ENCODE measurements around the gene PPM1F.

Gene PPM1F

DNA sequence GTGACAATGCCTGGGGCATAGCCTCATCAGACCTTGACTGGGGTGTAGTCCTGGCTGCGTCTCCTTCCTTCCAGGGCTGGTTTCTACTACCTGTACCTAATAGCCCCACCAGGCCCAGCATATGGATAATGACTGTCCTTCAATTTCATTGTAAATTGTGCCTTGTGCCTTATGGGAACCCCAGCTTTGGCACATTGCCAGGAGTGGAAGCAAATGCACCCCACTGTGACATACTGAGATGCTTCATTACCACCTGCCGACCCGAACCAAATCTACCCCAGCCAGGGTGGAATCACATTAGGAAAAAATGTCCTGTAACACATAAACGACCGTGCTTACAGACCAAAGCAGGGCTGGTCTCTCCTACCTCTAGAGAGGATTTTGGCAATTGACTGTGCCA is 22.6 kb upstream of the PPM1F start:
- no peak for DNase-seq

DNA sequence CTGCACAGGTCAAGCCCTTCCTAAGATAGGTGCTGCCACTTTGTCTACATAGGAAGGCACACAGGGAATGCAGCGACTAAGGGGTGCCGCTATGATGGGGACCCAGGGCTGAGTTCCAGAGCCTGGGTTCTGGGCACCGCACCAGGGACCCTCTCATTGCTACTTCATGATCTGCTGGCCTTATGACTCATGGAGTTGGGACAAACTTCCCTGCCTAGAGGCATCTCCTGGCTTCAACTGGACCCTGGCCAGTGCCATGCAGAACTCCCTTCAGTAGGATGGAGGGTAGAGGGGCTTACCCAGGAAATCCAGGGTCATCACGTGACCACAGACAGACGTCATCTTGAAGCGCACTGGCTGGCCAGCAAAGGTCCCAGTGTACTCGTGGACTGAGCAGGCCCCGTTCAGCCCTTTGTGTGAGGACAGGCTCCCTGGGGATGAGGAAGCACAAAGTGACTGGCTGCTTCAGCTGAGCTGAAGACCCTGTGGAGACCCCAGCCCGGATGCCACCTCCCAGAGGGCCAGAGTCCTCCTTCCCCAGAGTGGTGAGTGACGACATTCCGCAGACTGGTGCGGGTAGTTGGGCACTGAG is 21.5 kb upstream of the PPM1F start:
- no peak for DNase-seq

DNA sequence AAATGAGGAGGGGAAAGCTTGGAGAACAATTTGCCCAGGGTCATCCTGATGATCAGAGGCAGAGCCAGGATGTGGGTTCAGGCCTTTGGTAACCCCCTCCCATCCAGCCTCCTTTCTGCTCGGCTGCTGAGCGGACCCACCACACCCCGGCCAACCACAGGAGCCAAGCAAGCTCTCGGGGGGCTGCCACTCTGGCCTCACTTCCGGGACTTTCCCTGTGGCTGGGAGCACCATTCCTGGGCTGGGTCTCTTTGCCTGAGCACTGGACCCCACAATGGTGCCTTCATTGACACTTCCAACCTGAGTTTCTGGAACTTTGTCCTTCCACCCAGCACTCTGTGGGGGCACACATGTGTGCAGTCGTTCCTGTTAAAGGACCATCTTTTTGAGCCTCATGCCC is 20.2 kb upstream of the PPM1F start:
- DNase-seq = no peak

DNA sequence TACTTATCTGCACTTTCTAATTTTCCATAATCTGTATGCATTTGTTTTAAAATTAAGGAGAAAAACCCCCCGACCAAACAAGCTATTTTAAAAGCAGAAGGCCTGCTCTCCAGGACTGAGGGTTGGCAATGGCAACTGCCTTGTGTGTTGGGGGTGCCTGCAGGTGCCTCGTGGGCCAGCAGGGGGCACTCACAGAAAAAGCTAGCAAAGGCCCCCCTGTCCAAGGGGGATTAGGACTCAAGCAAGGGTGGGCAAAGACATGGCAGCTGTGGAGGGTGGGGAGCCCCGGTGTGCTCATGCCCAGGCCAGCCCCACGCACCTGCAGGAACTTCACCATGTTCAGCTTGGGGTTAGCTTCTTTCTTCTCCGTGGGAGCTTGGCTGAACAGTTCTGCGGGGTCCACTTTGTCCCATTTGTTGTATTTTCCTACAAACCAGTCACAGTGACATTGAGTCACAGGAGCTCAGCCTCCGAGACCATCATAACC is 19.7 kb upstream of the PPM1F start:
- peak; percentile 71 for DNase-seq

DNA sequence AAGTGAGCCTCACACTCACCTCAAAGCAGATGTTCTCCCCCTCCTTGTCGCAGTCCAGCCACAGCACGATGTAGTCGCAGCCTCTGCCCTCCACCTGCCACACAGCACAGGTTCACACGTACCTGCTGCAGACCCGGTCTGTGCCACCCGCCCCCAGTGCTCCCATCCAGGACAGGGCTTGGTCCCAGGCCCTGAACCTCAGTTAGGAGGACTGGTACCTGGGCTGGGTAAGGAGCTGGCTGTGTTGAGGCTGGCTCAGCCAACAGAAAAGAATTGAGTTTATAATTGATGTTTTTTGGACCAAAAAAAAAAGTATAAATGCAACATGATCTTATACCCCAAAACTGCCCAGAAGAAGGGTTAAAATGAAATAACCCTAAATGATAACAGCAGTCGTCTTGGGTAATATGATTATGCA is 19.2 kb upstream of the PPM1F start:
- no peak for DNase-seq

DNA sequence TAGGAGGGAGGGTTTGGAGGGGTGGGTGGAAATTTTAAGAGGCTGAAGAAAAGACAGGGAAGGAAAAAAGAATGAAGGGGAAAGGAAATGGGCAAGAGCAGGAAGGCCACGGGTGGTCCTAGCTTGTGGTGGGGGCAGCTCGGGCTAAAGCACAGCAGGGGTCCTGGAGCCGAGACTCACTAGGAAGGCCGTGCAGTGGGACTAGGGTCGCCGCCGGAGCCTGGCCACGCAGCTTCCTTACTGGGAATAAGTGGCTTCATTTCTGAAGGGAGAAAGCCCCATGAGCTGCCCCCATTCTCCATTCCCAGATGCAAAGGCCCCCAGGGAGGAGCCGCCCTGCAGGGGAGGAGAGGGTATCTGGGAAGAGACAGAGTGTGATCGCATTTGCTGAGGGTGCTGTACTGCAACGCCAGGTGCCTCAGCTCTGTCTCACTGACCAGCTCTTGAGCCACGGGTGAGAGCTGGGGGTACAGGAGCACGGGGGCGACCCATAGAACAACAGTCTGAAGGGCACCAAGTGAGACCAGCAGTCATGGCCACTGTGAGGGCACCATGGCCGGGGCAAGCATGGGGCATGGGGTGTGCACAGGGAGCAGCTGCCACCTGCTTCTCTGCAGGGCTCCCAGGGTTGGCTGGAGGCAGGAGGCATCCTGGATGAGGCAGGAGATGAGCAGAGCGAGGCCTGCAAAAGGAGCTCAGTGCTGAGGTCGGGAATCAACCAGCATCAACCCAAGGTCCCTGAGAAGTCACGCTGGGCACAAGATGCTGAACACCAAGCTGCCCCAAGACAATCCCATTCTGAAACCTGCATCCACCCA is 18.4 kb upstream of the PPM1F start:
- DNase-seq = no peak

DNA sequence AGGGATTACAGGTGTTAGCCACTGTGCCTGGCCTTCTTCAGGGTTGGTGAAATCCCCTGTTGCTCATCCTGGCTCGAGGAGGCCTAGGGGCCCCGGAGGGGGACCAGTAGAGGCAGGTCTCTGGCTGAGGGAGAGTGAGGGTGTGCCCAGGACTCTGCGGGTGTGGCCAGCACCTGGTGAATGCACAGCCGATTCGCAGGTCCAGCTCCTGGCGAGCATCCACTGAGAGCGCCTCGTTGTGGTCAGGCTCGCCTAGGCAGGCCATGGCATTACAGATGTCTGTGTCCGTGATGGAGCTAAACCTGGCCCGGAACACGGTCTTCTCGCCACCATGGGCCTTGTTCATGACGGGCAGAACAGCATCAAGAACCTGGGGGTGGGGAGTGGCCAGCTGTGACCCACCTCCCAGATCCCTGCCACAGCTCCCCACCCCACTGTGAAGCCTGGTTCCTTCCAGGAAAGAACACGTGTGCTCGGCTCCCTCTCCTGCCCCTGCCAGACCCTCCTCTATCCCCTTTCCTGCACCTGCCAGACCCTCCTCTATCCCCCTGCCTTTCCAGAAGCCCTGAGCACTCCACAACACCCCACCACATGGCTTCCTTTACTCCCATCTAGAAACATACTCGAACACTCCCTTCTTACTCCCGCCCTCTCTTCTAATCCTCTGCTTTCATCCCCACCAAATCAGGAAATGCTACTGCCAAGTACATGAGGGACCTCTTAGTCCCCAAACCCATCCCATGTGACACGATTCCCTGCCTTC is 17.6 kb upstream of the PPM1F start:
- no peak for DNase-seq

DNA sequence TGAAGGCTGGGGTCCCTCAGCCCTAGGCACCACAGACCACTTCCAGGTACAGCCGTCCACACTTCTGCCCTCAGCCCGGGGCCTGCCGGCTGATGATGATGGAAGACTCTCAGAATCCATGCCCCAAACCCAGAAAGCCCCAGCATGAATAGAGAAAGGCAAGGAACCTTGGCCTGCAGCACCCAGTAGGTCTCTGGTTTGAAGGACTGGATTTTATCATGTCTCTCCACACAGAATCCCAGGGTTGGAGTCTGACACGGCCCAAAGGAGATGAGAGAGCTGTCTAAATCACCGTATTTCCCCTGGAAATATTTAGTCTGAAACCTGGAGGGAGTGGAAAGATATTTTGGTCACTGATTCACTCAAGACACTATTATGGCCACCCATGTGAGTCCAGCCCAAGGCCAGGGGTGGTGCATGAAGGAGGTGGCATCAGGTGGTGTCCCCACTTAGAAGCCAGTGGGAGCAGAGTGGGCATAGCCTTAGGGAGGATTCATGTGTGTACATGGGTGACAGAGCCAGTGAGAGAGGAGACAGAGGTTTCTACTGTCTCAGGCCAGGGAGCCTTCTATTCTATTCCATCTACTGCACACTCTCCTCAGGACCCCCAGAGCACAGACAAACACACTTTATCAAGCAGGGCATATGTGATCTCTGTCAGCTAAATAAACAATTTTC is 15.9 kb upstream of the PPM1F start:
- no peak for DNase-seq

DNA sequence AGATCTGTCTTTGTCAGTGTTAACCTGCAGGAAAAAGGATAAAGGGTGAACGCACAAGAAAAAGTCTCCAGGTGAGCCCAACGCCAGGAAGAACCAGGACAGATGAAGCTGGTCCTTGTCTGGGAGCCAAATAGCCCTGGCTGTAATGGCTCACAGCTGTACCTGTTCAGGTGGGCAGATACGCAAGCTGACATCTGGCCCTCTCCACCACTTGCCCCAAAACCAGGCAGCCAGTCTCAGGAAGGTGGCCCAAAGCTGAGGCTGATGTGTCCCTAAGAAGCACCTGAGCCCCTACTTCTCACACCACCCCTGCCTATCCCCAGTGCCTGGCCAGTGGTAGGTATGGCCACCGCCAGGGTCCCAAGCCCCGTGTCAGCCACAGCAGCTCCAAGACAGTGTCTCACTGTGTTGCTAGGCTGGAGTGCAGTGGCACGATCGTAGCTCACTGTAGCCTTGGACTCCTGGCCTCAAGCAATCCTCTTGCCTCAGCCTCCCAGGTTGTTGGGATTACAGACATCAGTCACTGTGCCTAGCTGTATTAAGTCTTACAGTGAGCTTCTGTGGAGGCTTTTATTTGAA is 15.1 kb upstream of the PPM1F start:
- DNase-seq = no peak

DNA sequence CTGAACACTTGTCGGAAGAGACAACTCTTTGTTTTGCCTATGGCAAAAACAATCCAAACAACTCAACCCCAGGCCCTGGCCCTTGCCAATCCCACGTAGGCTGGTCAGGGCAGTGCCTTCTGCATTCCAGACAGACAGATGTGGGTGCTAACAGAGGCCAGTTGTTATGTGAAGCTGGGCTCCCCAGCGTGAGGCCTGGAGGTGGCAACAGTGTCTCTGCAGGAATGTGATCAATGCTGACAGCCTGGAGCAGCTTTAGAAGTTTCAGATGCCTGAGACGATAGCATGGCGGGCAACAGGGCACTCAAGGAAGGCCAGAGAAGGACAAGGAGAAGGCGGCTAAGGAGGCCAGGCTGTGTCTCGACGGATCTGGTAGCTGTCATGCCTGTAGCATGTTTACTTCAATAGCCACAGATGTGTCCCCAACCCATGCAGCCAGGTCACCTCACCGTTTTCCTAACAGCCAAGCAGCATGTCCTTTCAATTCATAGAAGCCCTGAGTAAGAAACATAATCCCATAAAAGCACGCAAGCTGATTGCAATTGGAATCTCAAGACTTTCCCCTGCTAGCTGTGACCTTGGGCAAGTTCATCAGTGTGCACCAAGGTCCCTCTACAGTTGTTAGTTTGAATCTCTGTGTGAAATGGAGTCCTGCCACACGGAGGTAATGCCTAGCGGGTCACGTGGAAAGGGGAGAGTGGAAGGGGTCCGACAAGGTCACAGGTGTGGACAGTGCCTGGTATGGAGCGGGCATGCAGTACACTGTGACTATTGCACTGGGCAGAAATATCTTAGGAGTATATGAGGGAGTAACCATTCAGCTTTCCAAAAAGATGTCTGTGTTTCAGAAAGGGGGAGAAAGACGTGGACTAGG is 14.2 kb upstream of the PPM1F start:
- no peak for DNase-seq

DNA sequence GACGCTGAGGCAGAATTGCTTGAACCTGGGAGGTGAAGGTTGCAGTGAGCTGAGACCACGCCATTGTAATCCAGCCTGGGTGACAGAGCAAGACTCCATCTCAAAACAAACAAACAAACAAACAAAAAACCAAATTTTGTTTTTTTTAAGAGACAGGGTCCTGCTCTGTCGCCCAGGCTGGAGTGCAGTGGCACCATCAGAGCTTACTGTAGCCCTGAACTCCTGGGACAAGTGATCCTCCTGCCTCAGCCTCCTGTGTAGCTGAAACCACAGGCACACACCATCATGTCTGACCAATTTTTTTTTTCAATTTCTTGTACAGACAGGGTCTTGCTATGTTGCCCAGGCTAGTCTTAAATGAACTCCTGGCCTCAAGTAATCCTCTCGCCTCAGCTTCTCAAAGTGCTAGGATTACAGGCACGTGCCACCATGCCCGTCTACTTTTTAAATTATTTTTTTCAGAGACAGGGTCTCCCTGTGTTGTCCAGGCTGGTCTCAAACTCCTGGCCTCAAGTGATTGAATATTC is 13.2 kb upstream of the PPM1F start:
- DNase-seq = no peak

DNA sequence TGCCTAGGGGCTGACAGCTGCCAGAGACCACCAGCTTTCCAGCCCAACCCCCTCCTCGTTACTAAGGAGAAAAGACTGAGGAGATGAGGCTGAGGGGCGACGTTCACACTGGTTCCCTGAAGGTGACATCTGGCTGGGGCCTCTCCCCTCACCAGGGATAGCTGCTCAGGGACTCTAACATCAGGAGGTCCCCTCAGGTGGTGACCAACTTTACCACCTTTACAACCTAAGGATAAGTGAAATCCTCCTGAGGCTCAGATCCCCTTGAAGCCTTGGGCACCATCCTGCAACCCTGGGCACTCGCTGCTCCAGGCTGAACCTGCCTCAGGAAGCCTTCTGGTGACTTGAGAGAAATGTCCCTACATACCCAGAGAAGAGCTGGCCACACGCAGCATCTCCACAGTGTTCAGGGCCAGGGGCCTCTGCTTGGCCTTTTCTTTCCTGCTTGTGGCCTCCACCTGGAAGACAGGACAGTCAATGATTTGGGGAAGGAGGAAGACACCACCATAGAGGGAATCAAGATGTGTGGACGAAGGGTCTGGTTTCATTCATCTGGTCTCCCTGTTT is 12.4 kb upstream of the PPM1F start:
- DNase-seq = no peak

DNA sequence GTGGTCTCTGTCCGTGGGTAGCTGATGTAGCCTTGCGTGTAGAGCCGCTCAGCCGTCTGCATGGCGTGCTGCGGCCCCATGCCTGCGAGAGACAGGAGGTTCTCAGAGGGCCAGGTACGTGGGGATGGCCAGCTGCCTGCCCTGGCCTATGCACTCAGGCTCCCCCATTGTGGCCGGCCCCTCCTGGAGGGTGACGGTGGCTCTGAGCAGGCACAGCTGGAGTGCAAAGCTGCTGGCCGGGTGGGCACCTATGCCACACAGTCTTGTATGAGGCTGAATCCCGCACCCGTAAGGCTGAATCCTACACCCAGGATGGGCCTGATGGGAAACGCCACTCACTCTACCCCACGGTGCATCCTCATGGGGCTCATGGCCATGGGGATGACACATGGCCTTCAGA is 11.6 kb upstream of the PPM1F start:
- no peak for DNase-seq

DNA sequence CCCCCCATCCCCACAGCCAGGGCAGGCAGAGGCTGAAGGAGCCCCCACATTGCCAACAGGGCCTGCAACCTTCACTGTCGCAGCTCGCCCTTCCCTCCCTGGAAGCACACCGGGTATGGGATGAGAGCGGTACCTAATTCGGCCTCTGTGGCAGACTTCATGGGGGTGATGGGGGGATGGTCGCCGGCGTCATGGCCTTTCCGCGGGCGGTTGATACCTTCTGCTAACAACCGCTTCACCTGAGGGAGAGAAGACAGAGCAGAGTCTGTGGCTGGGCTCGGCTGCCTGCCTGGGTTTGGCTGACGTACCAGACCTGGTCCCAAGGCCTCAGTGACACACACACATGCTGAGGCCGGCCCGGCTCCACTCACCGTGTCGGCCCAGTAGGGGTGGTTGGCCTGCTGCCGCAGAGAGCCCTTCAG is 11.2 kb upstream of the PPM1F start:
- no peak for DNase-seq

DNA sequence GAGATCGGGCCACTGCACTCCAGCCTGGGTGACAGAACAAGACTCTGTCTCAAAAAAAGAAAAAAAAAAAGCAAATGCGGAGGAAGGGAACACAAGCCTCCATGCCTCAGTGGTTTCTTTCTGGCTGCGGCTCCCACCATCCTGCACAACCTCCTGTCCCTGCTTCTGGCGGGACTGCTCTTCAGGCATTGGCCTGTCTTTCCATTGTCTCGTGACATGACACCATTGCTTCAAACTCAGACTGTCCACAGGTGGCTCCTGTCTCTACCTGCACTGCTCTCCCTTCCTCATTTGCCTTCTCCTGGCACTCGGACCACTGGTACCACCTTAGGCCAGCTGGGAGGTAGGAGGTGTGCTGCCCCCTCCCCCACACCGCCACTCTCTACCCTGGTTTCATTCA is 10.6 kb upstream of the PPM1F start:
- DNase-seq = no peak

DNA sequence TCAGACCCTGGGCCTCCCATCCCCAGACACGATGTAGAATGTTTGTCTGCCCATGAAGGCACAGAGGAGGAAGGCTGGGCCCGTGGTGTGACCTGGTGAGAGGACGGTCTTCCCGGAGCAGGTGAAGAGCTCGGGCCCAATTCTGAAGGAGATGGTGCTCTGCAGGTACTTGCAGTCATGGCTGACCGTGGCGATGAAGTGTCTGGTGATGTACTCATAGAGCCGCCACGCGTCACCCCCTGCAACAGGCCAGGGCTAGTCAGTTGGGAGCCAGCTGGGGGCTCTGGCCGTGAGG is 10.0 kb upstream of the PPM1F start:
- no peak for DNase-seq

DNA sequence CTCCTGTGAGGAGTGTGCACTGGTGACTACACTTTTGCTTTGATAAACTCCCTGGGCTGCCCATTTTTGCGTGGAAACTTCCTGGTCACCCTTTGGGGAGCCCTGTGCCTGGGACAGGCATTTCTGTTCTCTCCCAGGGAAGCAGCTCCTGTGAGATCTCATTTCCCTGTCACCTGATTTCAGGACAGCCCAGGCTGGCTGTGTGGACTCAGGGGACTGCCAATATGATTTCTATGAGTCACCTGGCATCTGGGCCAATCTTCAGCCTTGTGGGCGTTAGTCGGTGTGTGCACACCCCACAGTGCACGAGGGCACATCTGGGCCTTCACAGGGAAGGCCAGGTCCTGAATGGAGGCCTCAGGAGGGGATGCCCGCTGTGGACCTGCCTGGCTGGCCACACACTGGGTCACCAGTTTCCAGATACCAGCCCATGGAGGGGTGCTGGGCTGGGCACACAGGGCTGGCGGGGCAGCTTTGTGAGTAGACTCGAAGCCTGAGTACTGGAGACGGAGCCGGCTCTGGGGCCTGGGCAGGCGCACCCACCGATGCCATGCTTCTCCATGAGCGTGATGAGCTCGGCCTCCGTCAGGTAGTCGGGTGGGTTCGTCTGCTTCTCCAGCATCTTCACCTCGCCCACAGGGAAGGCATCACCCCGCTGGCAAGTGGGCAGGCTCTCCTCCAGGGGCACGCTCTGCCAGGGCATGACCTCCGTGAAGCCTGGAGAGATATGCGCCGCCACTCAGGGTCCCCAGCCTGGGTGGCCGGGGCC is 9.4 kb upstream of the PPM1F start:
- no peak for DNase-seq

DNA sequence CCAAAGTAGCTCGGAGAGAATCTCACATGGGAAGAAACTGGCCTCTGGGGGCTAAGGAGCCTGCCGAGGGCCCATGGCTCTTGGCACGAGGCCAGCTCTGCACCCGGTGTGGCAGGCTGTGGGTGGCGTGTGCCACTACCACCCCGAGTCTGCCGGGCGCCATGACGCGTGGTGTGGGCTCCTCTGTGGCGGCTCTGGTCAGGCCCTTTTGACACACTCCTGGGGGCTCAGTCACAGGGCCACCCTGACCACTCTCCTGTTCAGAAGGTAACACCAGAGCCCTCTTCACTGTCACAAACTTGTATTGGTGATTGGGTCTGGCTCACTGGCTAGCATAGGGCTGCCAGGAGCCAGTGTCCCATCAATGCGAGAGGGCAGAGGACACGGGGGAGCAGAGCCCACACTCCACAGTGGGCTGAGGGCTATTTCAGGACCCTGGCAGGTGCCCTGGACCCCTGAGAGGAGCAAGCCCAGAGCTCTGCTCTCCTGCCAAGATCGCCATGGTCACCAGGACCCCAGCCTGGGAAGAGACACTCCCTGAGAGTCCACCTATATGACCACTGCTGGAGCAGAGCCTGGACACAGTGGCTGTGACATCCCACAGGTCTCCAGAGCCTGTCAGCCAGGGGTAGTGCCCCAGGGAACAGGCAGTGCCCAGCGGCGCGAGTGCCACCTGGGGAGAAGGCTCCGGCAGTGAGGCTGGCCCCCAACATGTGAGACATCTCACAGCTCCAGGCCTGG is 8.6 kb upstream of the PPM1F start:
- no peak for DNase-seq

DNA sequence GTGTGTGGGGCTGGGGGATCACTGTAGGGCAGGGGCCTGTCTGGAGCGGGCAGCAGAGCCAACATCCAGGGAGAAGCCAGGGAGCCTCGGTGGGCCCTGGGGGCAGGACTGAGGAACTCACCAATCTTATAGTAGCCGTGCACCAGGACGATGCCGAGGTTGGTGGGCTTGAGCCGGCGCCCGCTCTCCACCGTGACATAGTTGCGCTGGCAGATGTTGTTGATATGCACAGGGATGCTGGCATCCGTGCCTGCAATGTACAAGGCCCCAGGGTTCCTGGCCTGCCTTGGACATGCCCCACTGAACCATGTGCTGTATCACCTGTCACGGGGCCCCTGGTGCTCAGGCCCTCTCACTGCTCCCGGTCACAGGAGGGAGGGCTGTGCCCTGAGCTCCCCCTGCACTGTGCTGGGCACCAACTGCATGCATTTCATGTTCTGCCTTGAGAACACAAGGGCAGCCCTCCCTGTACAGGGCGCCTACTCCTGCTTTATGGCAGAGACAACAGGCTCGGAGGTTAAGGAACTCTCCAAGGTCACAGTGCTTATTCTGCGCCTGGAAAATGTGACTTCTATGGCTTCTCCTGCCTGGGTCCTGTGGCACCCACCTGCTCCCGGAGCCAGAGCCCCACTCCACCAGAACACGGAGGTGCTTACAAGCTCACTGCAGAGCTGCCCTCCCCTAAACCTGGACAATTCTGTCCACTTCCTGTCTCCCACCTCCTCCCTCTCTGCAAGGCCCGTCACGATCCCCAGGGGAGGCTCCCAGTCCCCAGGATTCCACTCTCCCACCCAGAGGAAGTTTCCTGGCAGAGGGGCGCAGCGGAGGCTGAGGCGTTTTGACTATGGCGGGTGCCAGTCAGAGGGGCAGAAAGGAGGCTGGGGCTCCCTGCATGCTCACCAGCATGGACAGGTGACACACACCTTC is 7.8 kb upstream of the PPM1F start:
- DNase-seq = no peak
